GM12892 (cell line): Measurements from ENCODE around the gene AP1M2.

Source experiments
- POLR2A ChIP-seq: IDR thresholded peaks from 2 replicates; pipeline ENCODE4 v1.6.1; 2011; ENCODE audit warnings: low read depth, low read length, control low read depth
- POLR2AphosphoS5 ChIP-seq: IDR thresholded peaks from 2 replicates; pipeline ENCODE4 v1.6.1; 2011; ENCODE audit warnings: low read depth, low read length, control low read depth

DNA sequence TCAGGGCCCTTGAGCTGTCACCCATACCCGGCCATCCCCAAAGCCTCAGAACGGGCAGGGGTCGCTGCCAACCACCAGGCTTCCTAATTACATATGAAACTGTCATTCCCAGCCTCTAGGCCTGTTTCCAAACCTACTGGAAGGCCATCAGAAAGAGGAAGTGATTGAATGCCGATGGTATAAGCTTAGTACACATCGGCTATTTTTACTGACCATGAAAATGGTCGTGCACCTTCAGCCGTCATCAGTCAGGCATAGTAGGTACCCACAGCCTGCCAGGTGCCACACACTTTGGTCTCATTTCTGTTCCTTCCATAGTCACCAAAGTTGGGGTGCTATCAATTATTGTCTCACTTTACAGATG is 31.5 kb downstream of the AP1M2 start:
- TF ChIP-seq POLR2A (no peak), POLR2AphosphoS5 (no peak)
